IPS-NIHi7 (cell line): ENCODE data around the gene ADGRD2.

Experiments
- DNase-seq: peaks from one replicate; pipeline ENCODE4 v3.0.0; 2012; ENCODE audit warnings: mixed read lengths; ENCODE audit errors: extremely low spot score

The ADGRD2 gene

DNA sequence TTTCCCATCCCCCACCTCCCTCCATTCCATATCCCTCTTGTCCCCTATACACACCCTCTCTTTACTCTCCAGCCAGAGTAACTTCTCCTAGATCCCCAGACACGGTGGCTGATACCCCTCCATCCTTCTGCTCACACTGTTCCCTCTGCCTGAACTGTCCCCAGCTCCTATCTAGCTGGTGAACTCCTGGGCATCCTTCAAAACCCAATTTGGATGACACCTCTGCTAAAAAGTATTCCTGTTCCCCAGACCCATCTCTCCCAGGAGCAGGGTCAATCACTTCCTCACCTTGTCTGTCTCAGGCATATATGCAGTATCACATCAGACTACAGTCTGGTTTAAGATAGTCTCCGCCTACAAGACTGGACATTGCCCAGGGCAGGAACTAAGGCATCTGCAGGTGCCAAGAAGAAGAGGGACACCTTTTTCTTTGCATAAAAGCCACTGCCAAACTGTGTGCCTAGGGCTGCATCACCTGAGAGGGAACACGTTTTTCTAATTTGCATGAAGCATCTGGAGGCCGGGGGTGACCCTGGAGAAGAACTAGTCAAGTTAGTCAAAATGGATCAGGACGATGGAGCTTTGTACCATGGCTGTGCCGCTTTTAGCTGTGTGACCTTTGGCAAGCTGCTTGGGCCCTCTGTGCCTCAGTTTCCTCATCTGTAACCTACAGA, 29.8 kb downstream of the ADGRD2 start:
- no peak for DNase-seq

- DNase-seq = peak; percentile 92
Observed at GRCh38 chr9:124480621-124480981, 30.4 kb downstream of the ADGRD2 start.

GRCh38 chr9:124481115-124481514, 30.9 kb downstream of the ADGRD2 start:
- DNase-seq = no peak

DNA sequence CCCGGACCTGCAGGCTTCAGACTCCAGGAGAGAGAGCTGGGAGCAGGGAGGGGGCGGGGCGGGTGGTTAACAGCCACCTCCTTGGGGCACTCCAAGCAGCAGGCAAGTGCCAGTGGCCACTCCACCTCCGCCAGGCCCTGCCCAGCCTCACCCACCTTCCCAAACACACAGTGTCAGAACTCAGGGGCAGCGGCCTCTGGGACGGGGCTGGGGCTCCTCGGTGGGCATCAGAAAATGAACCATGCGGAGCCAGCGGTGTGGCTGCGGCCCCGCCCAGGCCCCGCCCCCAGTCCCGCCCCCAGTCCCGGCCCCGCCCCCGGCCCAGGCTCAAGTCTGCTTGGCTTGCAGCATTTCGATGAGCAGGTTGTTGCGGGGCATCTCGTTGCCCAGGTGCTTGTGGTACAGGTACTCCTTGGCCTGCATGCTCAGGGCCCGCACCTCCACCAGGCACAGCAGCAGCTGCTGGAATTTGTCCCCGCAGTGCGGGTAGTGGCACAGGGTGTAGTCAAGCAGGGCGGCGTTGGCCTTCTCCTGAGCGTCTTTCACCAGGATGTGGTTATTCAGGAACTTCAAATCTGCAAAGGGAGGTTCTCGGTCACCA, 32.3 kb downstream of the ADGRD2 start:
- DNase-seq = peak; percentile 88

DNA sequence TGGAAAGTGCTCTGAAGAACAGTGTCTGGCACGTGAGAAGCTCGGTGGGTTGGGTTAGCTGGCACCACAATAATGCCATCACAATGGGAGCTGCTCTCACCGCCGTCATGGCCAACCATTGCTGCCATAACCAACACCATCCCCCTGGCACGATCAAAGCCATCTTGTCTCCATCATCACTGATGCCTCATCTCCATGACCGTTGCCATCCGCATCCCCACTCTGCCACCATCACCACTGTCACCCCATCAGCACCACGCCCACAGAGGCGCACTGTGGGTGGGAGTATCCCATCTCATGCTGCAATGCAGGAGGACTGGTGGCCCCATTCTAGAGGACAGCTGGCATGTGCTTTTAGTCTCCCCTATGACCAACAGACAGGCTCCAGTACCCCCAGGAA, 33.2 kb downstream of the ADGRD2 start:
- DNase-seq = no peak

- no peak for DNase-seq
Observed at GRCh38 chr9:124485201-124485600, 35.0 kb downstream of the ADGRD2 start.

GRCh38 chr9:124485936-124486335, 35.7 kb downstream of the ADGRD2 start:
- no peak for DNase-seq

DNA sequence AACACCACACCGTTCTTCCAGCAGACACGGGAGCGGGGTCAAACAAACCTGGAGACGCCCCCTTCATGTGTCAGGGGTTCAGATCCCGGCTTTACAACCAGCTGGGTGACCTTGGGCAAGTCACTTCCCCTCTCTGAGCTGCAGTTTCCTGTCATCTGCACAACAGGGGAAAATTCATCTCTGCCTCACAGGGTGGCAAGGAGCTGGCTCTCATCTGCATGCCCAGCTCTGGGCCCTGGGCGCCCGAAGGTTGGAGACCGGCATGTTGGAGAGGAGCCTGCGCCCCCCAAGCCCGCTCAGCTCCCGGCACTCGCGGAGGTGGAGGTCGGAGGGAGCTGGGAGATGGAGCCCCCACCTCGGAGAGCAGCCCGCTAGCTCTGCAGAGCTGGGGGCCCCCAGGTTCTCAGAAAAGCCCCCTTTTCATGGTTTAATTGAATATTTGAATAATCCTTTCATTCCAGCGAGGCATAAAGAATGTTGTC, 36.6 kb downstream of the ADGRD2 start:
- DNase-seq = no peak

DNA sequence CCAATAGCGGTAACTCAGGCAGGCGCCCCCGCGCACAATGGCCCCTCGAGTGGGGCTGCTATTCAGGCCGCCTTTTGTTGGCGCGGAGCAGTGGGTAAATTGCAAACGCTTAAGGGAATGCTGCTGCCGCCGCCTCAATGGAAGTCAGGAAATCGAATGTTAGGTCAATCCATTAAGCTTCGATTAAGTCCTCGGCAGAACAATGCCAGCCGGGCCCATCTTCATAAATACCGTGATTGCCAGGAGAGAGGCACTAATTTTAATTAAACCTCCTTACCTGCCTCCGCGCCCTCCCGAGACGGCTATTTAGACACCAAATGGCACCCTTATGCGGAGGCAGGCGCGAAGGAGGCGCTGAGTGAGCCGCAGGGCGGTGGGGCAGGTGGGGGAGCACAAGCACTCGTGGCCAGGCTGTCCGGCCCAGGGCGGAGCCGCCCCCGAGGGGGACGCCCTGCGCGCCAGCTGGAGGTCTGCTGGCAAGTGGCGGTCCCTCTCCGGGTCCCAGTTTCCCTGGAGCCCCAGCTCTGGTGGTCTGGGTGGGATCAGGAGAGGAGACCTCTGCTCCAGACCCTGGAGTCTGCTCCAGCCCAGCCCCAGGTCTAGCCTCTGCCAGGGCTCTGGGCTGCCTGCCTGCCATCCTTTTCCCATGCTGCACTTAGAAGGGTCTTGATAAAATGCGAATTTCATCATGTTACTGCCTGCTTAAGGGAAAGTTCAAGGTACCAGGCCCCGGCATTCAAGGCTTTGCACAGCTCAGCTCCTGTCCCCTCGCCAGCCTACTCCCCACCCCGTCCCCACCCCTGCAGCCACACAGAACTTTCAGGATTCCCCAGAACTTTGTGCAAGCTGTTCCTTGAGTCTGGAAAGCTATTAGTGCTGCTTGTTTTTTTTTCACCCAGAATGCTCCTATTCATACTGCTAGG, 37.3 kb downstream of the ADGRD2 start:
- DNase-seq = no peak

DNA sequence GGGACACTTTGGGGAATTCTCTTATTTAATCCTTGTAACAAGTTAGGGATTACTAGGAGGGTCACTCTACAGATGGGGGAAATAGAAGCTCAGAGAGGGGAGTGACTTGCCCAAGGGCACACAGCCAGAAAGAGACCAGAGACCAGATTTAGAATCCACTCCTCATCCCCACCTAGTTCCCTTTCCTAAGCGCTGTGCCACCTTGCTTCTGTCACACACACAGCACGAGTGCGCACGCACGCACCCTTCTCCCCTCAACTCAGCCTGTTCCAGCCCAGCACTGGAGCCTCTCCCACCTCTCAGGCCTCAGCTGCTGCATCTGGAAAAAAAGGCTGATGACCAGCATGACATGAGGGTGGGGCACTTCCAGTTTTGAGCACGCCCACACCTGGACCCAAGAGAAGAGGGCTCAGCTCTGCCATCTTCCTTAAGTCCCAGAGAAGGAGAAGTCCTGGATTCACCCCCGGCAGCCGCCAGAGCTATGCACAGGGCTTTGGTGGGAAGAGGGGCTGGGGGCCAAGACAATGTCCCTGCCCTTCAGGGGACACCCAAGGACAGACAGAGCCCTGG, 38.5 kb downstream of the ADGRD2 start:
- DNase-seq = no peak

DNA sequence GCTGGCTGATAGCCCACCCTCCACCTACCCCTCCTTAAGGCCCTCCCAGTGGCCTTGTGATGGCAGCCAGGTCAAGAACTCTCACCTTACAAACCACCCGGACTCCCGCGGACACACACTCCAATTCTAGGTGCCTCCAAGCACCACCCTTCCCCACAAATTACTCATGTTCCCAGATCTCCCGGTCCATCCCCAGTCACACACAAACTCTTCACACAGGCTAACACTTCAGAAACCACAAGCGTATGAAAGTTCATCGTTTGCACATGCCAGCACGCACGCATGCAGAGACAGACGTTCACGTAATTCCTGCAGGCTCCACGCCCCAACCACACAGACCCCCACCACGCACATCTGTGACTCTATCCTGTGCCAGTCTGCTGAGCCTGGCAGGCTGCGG, 39.0 kb downstream of the ADGRD2 start:
- no peak for DNase-seq

GRCh38 chr9:124490004-124490403, 39.8 kb downstream of the ADGRD2 start:
- DNase-seq = no peak

DNA sequence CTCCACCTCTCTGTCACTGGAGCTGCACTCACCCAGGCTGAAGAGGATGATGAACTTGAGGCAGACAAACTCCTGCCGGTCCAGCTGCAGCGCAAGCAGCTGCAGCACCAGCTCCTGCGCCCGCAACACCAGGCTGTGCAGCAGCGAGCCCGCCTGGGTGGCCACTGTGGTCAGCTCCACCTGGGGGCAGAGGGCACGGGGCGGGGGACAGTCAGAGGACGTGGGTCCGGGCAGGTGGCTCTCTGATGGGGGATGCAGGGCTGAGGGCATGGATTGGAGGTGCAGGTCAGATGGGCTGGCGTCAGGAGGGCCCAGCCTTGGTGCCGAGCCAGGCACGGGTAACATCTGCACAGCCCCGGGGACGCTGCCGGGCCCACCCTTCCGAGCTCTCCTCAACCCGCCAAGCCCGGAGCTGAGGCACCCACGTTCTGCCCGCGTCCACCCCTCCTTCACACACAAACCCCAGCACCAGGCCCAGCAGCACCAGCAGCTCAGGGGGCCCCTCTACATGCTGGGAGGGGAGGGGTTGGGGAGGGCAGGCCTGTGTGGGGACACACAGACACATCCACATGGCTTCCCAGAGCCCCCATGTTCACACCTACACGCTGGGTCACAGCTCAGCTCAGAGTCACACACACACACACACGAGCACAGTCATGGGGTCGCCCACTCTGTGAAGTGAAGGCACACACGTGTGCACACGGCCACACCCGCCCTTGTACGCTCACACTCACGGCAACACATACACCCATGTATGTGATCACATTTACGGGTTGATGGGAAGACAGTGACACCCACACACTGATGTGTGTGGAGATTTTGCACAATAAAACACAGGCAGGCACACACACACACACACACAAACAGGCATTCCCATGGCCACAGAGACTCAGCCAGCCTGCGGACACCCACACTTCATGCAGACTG, 41.1 kb downstream of the ADGRD2 start:
- no peak for DNase-seq

GRCh38 chr9:124492818-124493217, 42.6 kb downstream of the ADGRD2 start:
- no peak for DNase-seq

GRCh38 chr9:124493218-124493617, 43.0 kb downstream of the ADGRD2 start:
- DNase-seq = no peak

DNA sequence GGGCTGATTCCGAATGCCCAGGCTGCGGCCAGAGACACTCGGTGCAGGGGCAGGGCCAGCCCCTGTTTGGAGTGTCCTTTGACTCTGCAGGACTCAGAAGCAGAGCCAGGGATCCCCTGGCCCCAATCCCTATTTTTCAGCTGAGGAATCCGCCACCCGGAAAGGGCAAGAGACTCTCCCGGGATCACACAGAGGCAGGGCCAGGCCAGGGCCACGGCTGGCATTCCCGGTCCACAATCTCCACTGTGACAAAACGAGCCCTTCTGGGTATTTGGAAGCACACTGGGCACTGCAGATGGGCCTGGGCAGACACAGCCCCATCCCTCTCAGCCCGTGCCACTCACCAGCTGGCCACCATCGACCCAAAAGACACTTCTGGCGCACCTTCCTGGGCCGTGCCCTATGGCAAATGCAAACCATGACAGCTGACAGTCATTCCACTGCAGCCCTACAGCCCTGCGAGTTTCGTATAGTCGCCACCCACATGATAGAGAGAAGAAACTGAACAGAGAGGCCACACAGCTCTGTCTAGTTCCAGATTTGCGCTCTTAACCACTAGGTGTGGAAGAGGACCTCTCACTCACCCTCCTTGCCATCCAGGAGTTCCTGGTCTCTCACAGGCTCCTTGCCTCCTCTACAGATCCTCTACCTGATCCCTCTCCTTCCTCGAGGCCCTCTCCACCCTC, 43.7 kb downstream of the ADGRD2 start:
- DNase-seq = no peak

- no peak for DNase-seq
Observed at GRCh38 chr9:124495126-124496074, 45.1 kb downstream of the ADGRD2 start.

DNA sequence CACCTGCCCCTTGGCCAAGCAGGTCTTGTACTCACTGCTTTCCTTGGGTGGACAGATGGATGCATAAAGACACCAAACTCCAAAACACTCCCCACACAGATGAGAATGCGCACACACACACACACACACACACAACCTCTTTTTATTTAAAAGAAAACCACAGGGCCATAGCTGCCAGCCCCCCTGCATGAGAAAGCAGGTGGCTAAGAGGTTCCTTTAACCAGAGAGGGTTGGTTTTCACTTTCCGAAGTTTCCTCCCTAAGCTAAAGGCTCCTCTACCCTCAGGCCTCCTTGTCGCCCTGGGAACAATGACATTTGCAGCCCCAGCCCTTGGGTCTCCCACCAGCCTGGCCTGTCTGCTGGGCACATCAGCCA, 45.8 kb downstream of the ADGRD2 start:
- no peak for DNase-seq

DNA sequence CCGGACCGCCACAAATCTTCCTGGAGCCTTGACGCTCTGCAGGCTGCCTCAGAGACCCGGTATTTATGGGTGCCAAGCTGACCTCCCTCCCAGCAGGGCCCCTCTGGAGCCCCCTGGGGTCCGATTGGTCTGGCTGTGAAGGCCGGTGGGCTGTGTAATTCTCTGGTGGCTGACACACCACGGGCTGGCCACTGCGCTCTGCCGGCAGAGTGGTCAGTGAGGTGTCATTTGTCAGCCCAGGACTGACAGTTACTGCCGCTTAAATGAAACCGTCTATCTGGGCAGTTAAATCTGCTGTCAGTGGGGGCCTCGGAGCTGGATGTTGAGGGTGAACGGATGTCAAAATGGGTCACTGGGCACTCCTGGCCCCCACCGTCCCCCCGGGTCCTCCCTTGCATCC, 46.2 kb downstream of the ADGRD2 start:
- no peak for DNase-seq

DNA sequence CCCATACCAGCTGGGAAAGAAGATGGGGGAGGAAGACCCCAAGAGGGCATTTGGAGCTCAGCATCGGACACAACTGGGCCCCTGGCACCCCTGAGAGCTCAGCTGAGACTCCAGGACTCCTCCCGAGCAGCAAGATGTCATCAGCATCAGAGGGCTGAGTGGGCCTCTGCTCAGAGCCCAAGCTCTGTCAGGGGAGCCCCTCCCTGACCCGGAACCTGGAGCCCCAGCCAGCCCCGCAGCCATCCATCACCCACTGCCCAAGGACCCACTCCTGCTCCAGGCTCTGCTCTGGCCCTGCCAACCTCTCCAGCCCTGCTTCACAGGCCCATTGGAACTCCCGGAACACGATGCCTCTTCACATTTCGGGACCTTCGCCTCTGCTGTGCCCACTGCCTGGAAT, 47.2 kb downstream of the ADGRD2 start:
- no peak for DNase-seq
